Measurements from ENCODE around the gene PLCH1. TPM values are rescaled to one million over a fixed set of nuclear protein-coding genes. Genes with fewer than 3 reads are reported as not detected.

The PLCH1 gene
- total RNA-seq, 1 donor from 2014 or later = not detected

GRCh38 chr3:155785662-155786295 is 40.9 kb upstream of the PLCH1 start:
- Mint-ChIP-seq H3K36me3 (ENCODE audit: unreplicated experiment) (peaks cover 17% of the 10 kb centered on the region), H3K27ac (ENCODE audit: unreplicated experiment) (no peak overlapping the region), H3K27me3 (ENCODE audit: unreplicated experiment) (no peaks in the 10 kb centered on the region), H3K4me1 (ENCODE audit: unreplicated experiment) (no peaks in the 10 kb centered on the region), H3K9me3 (ENCODE audit: unreplicated experiment) (peaks cover 7% of the 10 kb centered on the region), H3K4me3 (ENCODE audit: unreplicated experiment) (no peak overlapping the region)
- DNase-seq (ENCODE audit: extremely low spot score, unreplicated experiment) = no peak
- no peak for TF ChIP-seq CTCF (IDR thresholded peaks at IDR 0.05)

- Mint-ChIP-seq H3K9me3 (ENCODE audit: unreplicated experiment) (peaks cover 7% of the 10 kb centered on the region), H3K36me3 (ENCODE audit: unreplicated experiment) (peaks cover 18% of the 10 kb centered on the region), H3K4me1 (ENCODE audit: unreplicated experiment) (peaks cover 13% of the 10 kb centered on the region), H3K27me3 (ENCODE audit: unreplicated experiment) (no peaks in the 10 kb centered on the region), H3K27ac (ENCODE audit: unreplicated experiment) (no peak overlapping the region), H3K4me3 (ENCODE audit: unreplicated experiment) (no peak overlapping the region)
- no peak for DNase-seq (ENCODE audit: extremely low spot score, unreplicated experiment)
- no peak for TF ChIP-seq CTCF (IDR thresholded peaks at IDR 0.05)
Observed at GRCh38 chr3:155782390-155782953, 37.6 kb upstream of the PLCH1 start.

GRCh38 chr3:155780291-155780690 is 35.4 kb upstream of the PLCH1 start:
- peaks cover 14% of the 10 kb centered on the region for H3K36me3 Mint-ChIP-seq (ENCODE audit: unreplicated experiment)
- peaks cover 13% of the 10 kb centered on the region for H3K4me1 Mint-ChIP-seq (ENCODE audit: unreplicated experiment)
- no peak for DNase-seq (ENCODE audit: extremely low spot score, unreplicated experiment)
- H3K27me3 Mint-ChIP-seq (ENCODE audit: unreplicated experiment) = no peaks in the 10 kb centered on the region
- peaks cover 7% of the 10 kb centered on the region for H3K9me3 Mint-ChIP-seq (ENCODE audit: unreplicated experiment)
- H3K4me3 Mint-ChIP-seq (ENCODE audit: unreplicated experiment) = no peak overlapping the region
- no peak for TF ChIP-seq CTCF (IDR thresholded peaks at IDR 0.05)
- peak overlapping the region; percentile 6 for H3K27ac Mint-ChIP-seq (ENCODE audit: unreplicated experiment)

DNA sequence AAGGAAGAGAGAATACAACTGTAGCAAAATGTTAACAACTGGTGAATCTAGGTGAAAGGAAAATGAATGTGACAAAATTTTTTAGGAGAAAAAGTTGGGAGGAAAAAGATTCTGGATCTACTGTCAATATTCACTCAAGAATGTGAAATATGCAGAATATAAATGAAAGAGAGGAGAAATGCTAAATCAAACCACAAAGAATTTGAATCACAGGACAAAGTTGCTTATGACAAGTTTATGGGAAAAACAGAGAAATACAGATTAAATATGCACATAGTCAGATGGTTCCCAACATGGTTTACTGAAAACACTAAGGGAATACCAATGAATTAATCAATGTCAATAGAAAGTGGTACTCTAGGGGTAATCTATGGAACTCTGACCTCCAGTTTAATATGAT is 33.6 kb upstream of the PLCH1 start:
- Mint-ChIP-seq H3K4me3 (ENCODE audit: unreplicated experiment) (no peak overlapping the region), H3K9me3 (ENCODE audit: unreplicated experiment) (peaks cover 7% of the 10 kb centered on the region), H3K4me1 (ENCODE audit: unreplicated experiment) (peaks cover 13% of the 10 kb centered on the region), H3K27me3 (ENCODE audit: unreplicated experiment) (no peaks in the 10 kb centered on the region), H3K27ac (ENCODE audit: unreplicated experiment) (peak overlapping the region; percentile 25), H3K36me3 (ENCODE audit: unreplicated experiment) (peaks cover 17% of the 10 kb centered on the region)
- DNase-seq (ENCODE audit: extremely low spot score, unreplicated experiment) = no peak
- no peak for TF ChIP-seq CTCF (IDR thresholded peaks at IDR 0.05)

DNA sequence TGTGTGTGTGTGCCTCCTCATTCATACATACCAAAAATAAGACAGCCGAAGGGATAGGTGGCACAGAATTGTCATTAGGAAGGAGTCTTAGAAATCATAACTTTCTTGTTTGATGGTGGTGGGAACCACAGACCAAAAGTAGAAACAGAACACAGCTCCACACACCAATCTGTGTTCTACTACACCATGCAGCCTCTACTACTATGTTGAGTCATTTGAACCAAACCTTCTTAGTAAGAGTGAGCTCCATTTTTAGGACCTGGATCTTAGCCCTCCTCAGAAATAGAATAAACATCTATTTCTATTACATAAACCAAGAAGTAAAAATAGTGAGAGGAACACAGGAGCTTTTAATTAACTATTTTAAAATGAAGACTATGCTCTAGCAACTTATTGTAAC is 27.9 kb upstream of the PLCH1 start:
- no peak for DNase-seq (ENCODE audit: extremely low spot score, unreplicated experiment)
- Mint-ChIP-seq H3K9me3 (ENCODE audit: unreplicated experiment) (no peaks in the 10 kb centered on the region), H3K4me3 (ENCODE audit: unreplicated experiment) (no peak overlapping the region), H3K4me1 (ENCODE audit: unreplicated experiment) (no peaks in the 10 kb centered on the region), H3K27me3 (ENCODE audit: unreplicated experiment) (no peaks in the 10 kb centered on the region), H3K27ac (ENCODE audit: unreplicated experiment) (no peak overlapping the region), H3K36me3 (ENCODE audit: unreplicated experiment) (peaks cover 7% of the 10 kb centered on the region)
- TF ChIP-seq CTCF (IDR thresholded peaks at IDR 0.05) = no peak

Measured in osteocyte (in vitro differentiated cells).